NCI-H2081 treated with DMSO at 0.1 percent for 48 hours (cell line): Measurements from ENCODE around the gene SMG6.

Experiments used
- DNase-seq: peaks from one replicate; lab custom pipeline; 2025; lab: John Stamatoyannopoulos, UW

Gene SMG6

GRCh38 chr17:2047590-2047989, 256.0 kb downstream of the SMG6 start:
- DNase-seq: no peak

DNA sequence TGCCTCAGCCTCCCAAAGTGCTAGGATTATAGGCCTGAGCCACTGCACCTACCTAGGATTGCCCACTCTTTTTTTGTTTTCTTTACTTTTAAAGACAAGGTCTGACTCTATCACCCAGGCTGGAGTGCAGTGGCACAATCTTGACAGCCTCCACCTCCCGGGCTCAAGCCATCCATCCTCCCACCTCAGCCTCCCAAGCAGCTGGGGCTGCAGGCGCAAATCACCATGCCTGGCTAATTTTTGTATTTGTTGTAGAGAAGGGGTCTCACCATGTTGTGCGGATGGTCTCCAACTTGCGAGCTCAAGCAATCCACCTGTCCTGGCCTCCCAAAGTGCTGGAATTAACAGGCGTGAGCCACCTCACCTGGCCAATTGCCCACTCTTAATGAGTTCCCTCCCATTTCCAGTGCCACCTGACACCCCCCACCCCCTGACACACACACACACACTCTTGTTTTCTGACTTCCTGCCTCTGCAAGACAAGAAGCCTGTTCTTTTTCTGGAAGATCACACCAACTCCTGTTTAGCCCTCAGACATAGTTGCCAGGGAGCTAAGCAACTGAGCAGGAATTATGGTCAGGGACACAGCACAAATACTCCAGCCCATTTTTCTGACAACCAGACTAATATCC, 259.2 kb downstream of the SMG6 start:
- DNase-seq: no peak

DNA sequence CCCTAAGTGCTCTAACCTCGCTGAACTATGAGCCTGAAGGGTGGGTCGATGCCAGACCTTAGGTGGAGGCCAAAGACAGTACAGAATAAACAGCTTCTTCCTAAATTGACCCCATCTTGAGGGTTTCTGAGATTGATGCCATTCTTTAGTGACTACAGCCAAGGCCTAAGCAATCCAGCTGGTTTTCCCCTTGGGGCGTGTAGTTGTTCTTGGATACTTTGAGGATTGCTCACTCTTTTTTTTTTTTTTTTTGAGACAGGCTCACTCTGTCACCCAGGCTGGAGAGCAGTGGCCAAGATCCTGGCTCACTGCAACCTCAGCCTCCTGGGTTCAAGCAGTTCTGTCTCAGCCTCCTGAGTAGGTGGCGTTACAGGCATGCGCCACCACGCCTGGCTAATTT, 259.8 kb downstream of the SMG6 start:
- DNase-seq: no peak

- DNase-seq: no peak
Observed at GRCh38 chr17:2042933-2043332, 260.7 kb downstream of the SMG6 start.

- no peak for DNase-seq
Observed at GRCh38 chr17:2042390-2042847, 261.2 kb downstream of the SMG6 start.

- DNase-seq: peak; percentile 62
Observed at GRCh38 chr17:2041561-2042389, 261.8 kb downstream of the SMG6 start, which contains the start of gene OVCA2. OVCA2 (plus strand) TSS chr17:2042022; CDS start chr17:2042048, 26 bp downstream.

DNA sequence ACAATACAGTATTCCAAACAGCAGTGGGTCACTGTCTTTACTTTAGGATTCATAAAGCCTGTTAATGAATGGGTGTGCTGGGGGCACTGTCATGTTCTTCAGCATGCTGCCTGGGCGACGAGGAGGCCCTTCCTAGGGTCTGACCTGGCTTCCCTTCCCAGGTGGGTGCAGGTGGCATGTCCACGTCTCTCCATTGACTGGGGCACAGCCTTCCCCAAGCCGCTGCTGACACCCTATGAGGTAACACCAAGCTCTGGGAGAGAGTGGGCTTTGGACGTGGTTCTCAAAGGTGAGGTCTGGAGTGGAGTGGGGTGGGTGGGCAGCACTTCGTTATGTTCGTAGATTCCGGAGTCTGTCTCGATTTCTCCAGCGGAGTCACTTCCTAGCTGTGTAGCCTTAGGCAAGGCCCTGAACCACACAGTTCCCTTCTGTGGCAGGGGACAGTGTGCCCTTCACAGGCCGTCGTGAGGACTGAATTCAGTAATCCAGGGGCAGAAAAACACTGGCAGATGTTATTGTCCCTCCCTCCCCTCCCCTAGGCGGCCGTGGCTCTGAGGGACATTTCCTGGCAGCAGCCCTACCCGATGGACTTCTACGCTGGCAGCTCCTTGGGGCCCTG, 262.5 kb downstream of the SMG6 start:
- DNase-seq: no peak

GRCh38 chr17:2040219-2040827, 263.3 kb downstream of the SMG6 start:
- no peak for DNase-seq

- DNase-seq: no peak
Observed at GRCh38 chr17:2037155-2037554, 266.4 kb downstream of the SMG6 start.

DNA sequence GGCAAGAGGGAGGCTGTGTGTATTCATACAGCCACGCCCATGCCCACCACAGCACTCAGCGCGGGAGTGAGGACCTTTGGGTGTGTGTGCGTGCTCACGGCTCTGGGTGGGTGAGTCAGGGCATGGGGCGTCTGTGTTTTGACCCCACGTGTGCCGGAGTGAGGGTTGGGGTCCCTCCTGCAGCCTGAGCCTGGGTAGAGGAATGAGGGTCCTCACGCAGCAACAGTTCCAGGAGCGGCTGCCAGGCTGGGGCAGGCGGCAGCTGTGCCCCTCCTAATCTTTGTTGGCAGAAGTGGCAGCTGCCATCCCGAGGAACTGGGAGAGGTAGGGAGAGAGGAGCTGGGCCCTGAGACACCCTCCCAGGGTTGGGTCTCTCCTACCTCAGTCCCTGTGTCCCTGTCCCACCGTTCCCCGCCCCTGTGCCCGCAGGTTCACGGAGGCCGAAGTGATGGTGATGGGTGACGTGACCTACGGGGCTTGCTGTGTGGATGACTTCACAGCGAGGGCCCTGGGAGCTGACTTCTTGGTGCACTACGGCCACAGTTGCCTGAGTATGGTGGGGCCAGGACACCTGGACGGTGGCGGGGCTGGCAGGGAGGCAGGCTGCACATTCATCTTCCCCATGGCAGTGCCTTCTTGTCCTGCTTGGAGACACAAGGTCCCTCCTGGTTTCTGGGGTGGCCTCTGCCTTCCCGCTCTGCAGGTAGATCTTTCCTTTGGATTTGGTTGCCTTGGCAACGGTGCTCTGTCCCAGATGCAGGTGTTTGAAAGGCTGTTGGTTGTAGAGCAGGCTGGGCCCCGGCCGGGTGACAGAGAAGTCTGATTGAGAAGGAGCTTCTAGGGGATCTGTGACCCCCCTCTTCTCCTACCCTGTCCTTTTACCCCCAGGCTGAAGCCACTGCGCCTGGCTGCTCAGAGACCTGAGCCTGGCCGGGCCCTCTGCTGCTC, 267.8 kb downstream of the SMG6 start:
- no peak for DNase-seq

GRCh38 chr17:2034806-2035540, 268.6 kb downstream of the SMG6 start:
- no peak for DNase-seq

- no peak for DNase-seq
Observed at GRCh38 chr17:2034157-2034556, 269.4 kb downstream of the SMG6 start.

DNA sequence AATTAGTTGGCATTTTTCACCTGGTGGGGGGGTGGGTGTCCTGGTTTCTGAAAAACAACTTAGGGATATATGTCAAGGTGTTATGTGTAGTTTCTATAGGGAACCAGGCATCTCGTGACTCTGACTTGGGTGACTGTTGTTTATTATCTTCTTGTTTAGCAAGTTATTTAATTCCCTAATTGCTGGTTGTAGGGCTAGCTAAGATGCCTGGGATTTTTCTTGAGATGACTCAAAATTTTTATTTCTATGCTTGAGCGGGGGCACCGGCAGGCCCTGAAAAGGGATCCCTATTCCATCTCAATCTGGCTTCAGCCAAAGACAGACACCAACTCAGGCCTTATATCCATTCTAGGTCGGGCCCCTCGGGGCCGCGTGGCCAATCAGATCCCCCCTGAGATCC, 270.4 kb downstream of the SMG6 start:
- no peak for DNase-seq

DNA sequence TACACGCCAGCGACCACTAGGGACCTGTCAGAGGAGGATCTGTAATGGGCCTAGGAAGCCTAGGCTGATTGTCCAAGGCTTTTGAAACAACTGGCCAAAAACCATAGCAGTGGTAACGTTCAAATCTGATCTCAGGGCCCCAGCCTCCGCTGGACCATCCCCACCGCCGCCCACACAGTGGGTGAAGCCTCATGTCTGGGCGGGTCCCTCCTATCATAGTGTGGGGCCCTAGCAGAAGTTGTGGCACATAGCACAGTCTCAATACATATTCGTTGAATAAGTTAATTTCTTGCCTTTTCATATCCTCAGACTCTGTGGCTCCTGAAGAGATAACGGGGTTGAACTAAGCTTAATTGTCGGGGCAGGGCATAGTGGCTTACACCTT, 272.8 kb downstream of the SMG6 start:
- no peak for DNase-seq

DNA sequence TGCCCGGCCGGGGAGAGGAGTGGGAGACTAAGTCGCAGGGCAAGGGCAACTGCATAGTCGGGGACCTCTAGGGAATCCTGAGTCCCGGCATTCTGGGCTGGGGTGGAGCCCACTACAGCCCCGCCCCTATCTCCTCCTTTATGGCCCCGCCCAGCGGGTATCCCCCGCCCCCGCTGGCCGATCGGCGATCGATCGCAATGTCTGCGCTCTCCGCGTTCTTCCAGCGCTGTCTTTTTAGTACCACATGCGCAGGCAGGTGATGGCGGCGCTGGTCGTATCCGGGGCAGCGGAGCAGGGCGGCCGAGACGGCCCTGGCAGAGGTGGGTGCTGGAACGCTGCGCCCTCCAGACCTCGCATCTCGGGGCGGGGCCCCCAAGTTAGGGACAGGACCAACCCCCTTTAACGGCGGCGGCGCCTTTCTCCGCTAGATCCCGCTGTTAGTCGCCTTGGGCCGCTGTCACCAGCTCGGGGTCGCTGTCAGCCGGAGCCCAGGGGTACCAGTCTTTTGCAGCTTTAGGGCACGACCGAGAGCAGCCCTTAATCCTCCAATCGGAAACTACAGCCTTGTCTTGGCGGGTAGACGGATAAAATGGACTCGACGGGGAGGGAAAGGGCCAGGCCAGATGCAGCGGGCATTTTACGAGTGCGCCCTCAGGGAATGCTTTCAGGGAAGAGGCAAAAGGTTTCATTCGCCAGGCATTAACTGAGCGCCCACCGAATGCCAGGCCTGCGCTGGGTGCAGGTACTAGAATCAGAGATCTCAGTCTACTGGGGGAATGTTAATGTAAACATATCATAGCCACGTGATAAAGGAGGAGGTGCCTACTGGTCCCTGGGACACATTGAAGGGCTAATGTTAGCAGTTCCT, 273.4 kb downstream of the SMG6 start, which contains the start of gene DPH1:
DPH1 (plus strand) TSS at position 243 of the 868 bp plus-strand sequence; CDS start at position 260, 17 bp downstream.
- peak; percentile 50 for DNase-seq

DNA sequence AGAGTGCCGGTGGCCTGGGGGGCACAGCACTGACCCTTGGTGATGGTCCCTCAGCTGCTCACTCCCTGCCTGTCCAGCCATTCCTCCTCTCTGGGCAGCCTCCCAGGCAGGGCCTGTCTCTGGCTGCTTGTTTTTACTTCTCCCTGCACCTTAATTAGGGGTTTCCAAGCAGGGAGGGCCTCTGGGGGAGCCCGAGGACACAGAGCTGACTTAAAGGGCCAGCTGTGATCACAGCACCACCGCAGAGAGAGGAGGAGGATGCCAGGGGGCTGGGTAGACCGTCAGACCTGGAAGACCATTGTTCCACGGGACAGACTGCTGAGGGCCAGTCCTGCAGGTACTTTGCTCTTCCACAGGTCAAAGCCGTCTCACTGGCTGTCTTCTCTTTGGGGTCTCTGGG, 274.8 kb downstream of the SMG6 start:
- DNase-seq: no peak

GRCh38 chr17:2028234-2028614, 275.4 kb downstream of the SMG6 start:
- no peak for DNase-seq

GRCh38 chr17:2027528-2028233, 275.9 kb downstream of the SMG6 start:
- DNase-seq: no peak
